Stomach (tissue), 9 donors: Measurements from ENCODE around the gene STXBP5L. TPM values are rescaled to one million over a fixed set of nuclear protein-coding genes. Genes with fewer than 3 reads are reported as not detected.

ENCODE experiments used
- DNase-seq, 2 donors: peaks; one replicate each; pipeline versions ENCODE4 v3.0.0 to v3.0.0-alpha.2; 2013 to 2019
- H3K27ac ChIP-seq, 5 donors: fragments of 200-600 bp in 4 of 5; sonication (generic) in 4 of 5; one replicate each; pipeline ENCODE4 v1.5.1; 2013 to 2019; ENCODE audit warnings: mild to moderate bottlenecking in 1 of 5, moderate library complexity in 1 of 5
- H3K27me3 ChIP-seq, 3 donors: fragments of 200-600 bp; sonication (generic); one replicate each; pipeline ENCODE4 v1.5.1; 2017 to 2019; ENCODE audit warnings: mixed run types in 1 of 3
- H3K36me3 ChIP-seq, 4 donors: fragments of 200-600 bp; sonication (generic); 1 replicate in 3 of 4; 2 replicates in 1 of 4; pipeline ENCODE4 v1.5.1; 2016 to 2019
- H3K4me1 ChIP-seq, 4 donors: fragments of 200-600 bp; sonication (generic); one replicate each; pipeline ENCODE4 v1.5.1; 2016 to 2019
- H3K4me3 ChIP-seq, 4 donors: fragments of 200-600 bp; sonication (generic) in 3 of 4; one replicate each; pipeline ENCODE4 v1.5.1; 2016 to 2019; ENCODE audit warnings: mild to moderate bottlenecking in 1 of 4
- H3K9me3 ChIP-seq, 4 donors: fragments of 200-600 bp; sonication (generic); one replicate each; pipeline ENCODE4 v1.5.1; 2016 to 2019
- CTCF ChIP-seq, 7 experiments: fragments of 450-650 bp in 4 of 7; fragments of 200-600 bp in 3 of 7; sonication (generic) in 3 of 7; IDR thresholded peaks; one replicate each; pipeline ENCODE4 v1.5.1; 2016 to 2019; ENCODE audit warnings: antibody characterized with exemption in 7 of 7, control low read depth in 2 of 7, mild to moderate bottlenecking in 1 of 7
- EP300 ChIP-seq: sonication (generic); formaldehyde crosslinking; IDR thresholded peaks from one replicate; pipeline ENCODE4 v1.6.1; 2017; ENCODE audit warnings: antibody characterized with exemption
- POLR2A ChIP-seq, 4 donors: fragments of 450-650 bp; IDR thresholded peaks; one replicate each; pipeline ENCODE4 v1.6.1; 2016; ENCODE audit warnings: antibody characterized with exemption in 4 of 4, control low read depth in 2 of 4, mild to moderate bottlenecking in 1 of 4, moderate library complexity in 1 of 4
- POLR2AphosphoS5 ChIP-seq, 3 donors: sonication (generic); formaldehyde crosslinking; IDR thresholded peaks; one replicate each; pipeline ENCODE4 v1.6.1; 2016; ENCODE audit warnings: antibody characterized with exemption in 3 of 3
- WGBS, 5 donors: extraction: QIAGEN DNeasy Blood & Tissue Kit in 3 of 5; methylation state at CpG; one replicate each; pipeline versions ENCODE4 v1.1.5 to v1.1.7; 2013 to 2018; 5-methylcytosine and 5-hydroxymethylcytosine counted together
- intact Hi-C: fragments of 100-400 bp; cut with DNase I; formaldehyde crosslinking; loops from one replicate; pipeline ENCODE4 v1.15.1; 2023; ENCODE audit warnings: low total_unique reads
- polyA plus RNA-seq, 3 donors: library from polyadenylated mRNA; stranded (reverse); fragments of 200-250 nt; gene quantifications; one replicate each; pipeline ENCODE4 v1.2.3, GENCODE V29; 2013
- total RNA-seq, 5 donors: library from RNA; depleted of rRNA; stranded (reverse); fragments of >200 nt; gene quantifications; one replicate each; pipeline versions ENCODE4 v1.1.0 to v1.2.3, GENCODE V29; 2014 to 2016
- donor health status: healthy with polysubstance abuse.
- donor health status: Bipolar disorder and iron deficiency.
- donor health status: healthy.

STXBP5L gene
- total and polyA plus RNA-seq, 8 donors: 0.08 to 12.8 (median 0.42) TPM

- intact Hi-C loops: no loop called here
- H3K27me3 ChIP-seq: no peaks in the 10 kb centered on the region
- no peaks in the 10 kb centered on the region for H3K36me3 ChIP-seq
- H3K9me3 ChIP-seq: no peaks in the 10 kb centered on the region
- no peak overlapping the region for H3K4me3 ChIP-seq
- TF ChIP-seq POLR2A (IDR thresholded peaks at IDR 0.05) (no peak), POLR2AphosphoS5 (IDR thresholded peaks at IDR 0.05) (no peak), EP300 (no peak), CTCF (IDR thresholded peaks at IDR 0.05) (no peak)
- WGBS, 5 donors: 89 to 94% (median 93%) methylated on average over 6 of the region's 6 CpGs
- no peak for DNase-seq
- no peaks in the 10 kb centered on the region for H3K4me1 ChIP-seq
- H3K27ac ChIP-seq: no peak overlapping the region
Measured at GRCh38 chr3:121418182-121418581, 510.2 kb downstream of the STXBP5L start.

GRCh38 chr3:121424549-121424948 lies 516.5 kb downstream of the STXBP5L start:
- DNase-seq: no peak
- Histone ChIP-seq H3K9me3 (no peaks in the 10 kb centered on the region), H3K27ac (no peak overlapping the region), H3K36me3 (no peaks in the 10 kb centered on the region), H3K4me3 (no peak overlapping the region), H3K27me3 (no peaks in the 10 kb centered on the region), H3K4me1 (no peaks in the 10 kb centered on the region)
- TF ChIP-seq CTCF (IDR thresholded peaks at IDR 0.05) (no peak), POLR2A (IDR thresholded peaks at IDR 0.05) (no peak), POLR2AphosphoS5 (IDR thresholded peaks at IDR 0.05) (no peak), EP300 (no peak)
- intact Hi-C loops: no loop called here

- Histone ChIP-seq H3K4me3 (no peak overlapping the region), H3K9me3 (no peaks in the 10 kb centered on the region), H3K4me1 (peaks cover 0 to 11% (median 2%) of the 10 kb centered on the region in 4 donors), H3K27ac (no peak overlapping the region), H3K27me3 (no peaks in the 10 kb centered on the region), H3K36me3 (no peaks in the 10 kb centered on the region)
- DNase-seq: no peak
- intact Hi-C loops: no loop called here
- no peak for TF ChIP-seq POLR2AphosphoS5 (IDR thresholded peaks at IDR 0.05)
- TF ChIP-seq POLR2A (IDR thresholded peaks at IDR 0.05): no peak
- no peak for TF ChIP-seq EP300
- no peak for TF ChIP-seq CTCF (IDR thresholded peaks at IDR 0.05)
Measured at GRCh38 chr3:121430664-121431215, 522.7 kb downstream of the STXBP5L start.

GRCh38 chr3:121431726-121432517 lies 523.9 kb downstream of the STXBP5L start:
- Histone ChIP-seq H3K36me3 (no peaks in the 10 kb centered on the region), H3K4me3 (peak overlapping the region; percentile 12 to 32 (median 18)), H3K27ac (no peak overlapping the region), H3K27me3 (no peaks in the 10 kb centered on the region), H3K9me3 (no peaks in the 10 kb centered on the region), H3K4me1 (peaks cover 0 to 11% (median 2%) of the 10 kb centered on the region in 4 donors)
- TF ChIP-seq POLR2A (IDR thresholded peaks at IDR 0.05): no peak
- peak in 1 of 2 donors; percentile 84 for DNase-seq
- intact Hi-C loops: no loop called here
- WGBS, 5 donors: 62 to 72% (median 65%) methylated on average over 5 of the region's 5 CpGs

GRCh38 chr3:121436074-121436473 lies 528.1 kb downstream of the STXBP5L start:
- 77 to 97% (median 85%) methylated on average over 2 of the region's 2 CpGs for WGBS, 5 donors
- Histone ChIP-seq H3K4me3 (no peak overlapping the region), H3K9me3 (no peaks in the 10 kb centered on the region), H3K27ac (no peak overlapping the region), H3K27me3 (no peaks in the 10 kb centered on the region), H3K4me1 (peaks cover 0 to 11% (median 2%) of the 10 kb centered on the region in 4 donors), H3K36me3 (no peaks in the 10 kb centered on the region)
- intact Hi-C loops: no loop called here
- peak in 1 of 2 donors; percentile 16 for DNase-seq
- TF ChIP-seq POLR2A (IDR thresholded peaks at IDR 0.05) (no peak), CTCF (IDR thresholded peaks at IDR 0.05) (no peak), POLR2AphosphoS5 (IDR thresholded peaks at IDR 0.05) (no peak), EP300 (no peak)
